ENCODE results near the gene CDH6.
A peak's percentile ranks its signal among the peaks of the same experiment; 100 is the strongest.

The CDH6 gene

GRCh38 chr5:31185951-31186350, 7.5 kb upstream of the CDH6 start:
- TF ChIP-seq ZFX (IDR thresholded peaks at IDR 0.05) (no peak), CTCF (conservative IDR thresholded peaks at IDR 0.05) (no peak)
- no peak overlapping the region for H3K27ac ChIP-seq

- no peak overlapping the region for H3K27ac ChIP-seq
- TF ChIP-seq ZFX (IDR thresholded peaks at IDR 0.05) (no peak), CTCF (conservative IDR thresholded peaks at IDR 0.05) (peak; percentile 88)
Measured at GRCh38 chr5:31186672-31187267, 6.7 kb upstream of the CDH6 start.

GRCh38 chr5:31187591-31187990, 5.9 kb upstream of the CDH6 start:
- H3K27ac ChIP-seq: no peak overlapping the region
- TF ChIP-seq ZFX (IDR thresholded peaks at IDR 0.05) (no peak), CTCF (conservative IDR thresholded peaks at IDR 0.05) (no peak)

- TF ChIP-seq CTCF (conservative IDR thresholded peaks at IDR 0.05): no peak
- TF ChIP-seq ZFX (IDR thresholded peaks at IDR 0.05): no peak
- H3K27ac ChIP-seq: no peak overlapping the region
Measured at GRCh38 chr5:31192442-31192841, 1.0 kb upstream of the CDH6 start.

- H3K27ac ChIP-seq: no peak overlapping the region
- no peak for TF ChIP-seq CTCF (conservative IDR thresholded peaks at IDR 0.05)
- no peak for TF ChIP-seq ZFX (IDR thresholded peaks at IDR 0.05)
Measured at GRCh38 chr5:31193116-31193515, 370 bp upstream of the CDH6 start.

GRCh38 chr5:31194468-31194813, 955 bp downstream of the CDH6 start:
- H3K27ac ChIP-seq: no peak overlapping the region
- TF ChIP-seq CTCF (conservative IDR thresholded peaks at IDR 0.05) (no peak), ZFX (IDR thresholded peaks at IDR 0.05) (no peak)

- no peak for TF ChIP-seq ZFX (IDR thresholded peaks at IDR 0.05)
- TF ChIP-seq CTCF (conservative IDR thresholded peaks at IDR 0.05): no peak
- H3K27ac ChIP-seq: no peak overlapping the region
Measured at GRCh38 chr5:31194892-31195555, 1.5 kb downstream of the CDH6 start.

Measured in C4-2B (cell line).